ENCODE data around the gene LRRC4B. TPM values are rescaled to one million over a fixed set of nuclear protein-coding genes. Genes with fewer than 3 reads are reported as not detected.
"Not testable (repeated sequence)": the region's sequence is repeated elsewhere in the genome, so short reads cannot be mapped to it uniquely, and the experiment has no call there.

The LRRC4B gene
- total RNA-seq (2022) (not detected in 2 replicates), Bru-seq, nascent RNA (not detected), BruChase-seq, experiment 1, labeled RNA remaining after a 6-hour chase (not detected), BruChase-seq, experiment 2, labeled RNA remaining after a 2-hour chase (not detected)
- long read RNA-seq, result 0 reads

GRCh38 chr19:50567882-50568727 is at the start of gene LRRC4B:
TSS of gene LRRC4B (minus strand) at chr19:50568435. CDS start at chr19:50548838, 19,597 bp downstream.
- CTCF ChIA-PET, result no interaction called here
- H3K4me1 Mint-ChIP-seq (ENCODE audit: insufficient read depth, unreplicated experiment), result no peaks in the 10 kb centered on the region

GRCh38 chr19:50612504-50613404 is 44.5 kb upstream of the LRRC4B start:
- H3K27me3 Mint-ChIP-seq (ENCODE audit: insufficient read depth, unreplicated experiment); BruUV-seq (replicated peaks); intact Hi-C loops (cut with micrococcal nuclease); H3K36me3 Mint-ChIP-seq (ENCODE audit: insufficient read depth, unreplicated experiment); H3K4me3 Mint-ChIP-seq (ENCODE audit: unreplicated experiment); H3K9me3 Mint-ChIP-seq (ENCODE audit: unreplicated experiment); H3K4me1 Mint-ChIP-seq (ENCODE audit: insufficient read depth, unreplicated experiment); POLR2A ChIA-PET; DNase-seq (ENCODE audit: unreplicated experiment); H3K27ac Mint-ChIP-seq (ENCODE audit: low read depth, unreplicated experiment): not testable (repeated sequence)
- CTCF ChIA-PET, result interaction anchor here (0.6 kb wide), 1 partner anchor 14 kb away, joined by 5 read pairs; no protein-coding TSS in a partner anchor

More at GRCh38 chr19:50567882-50568727, at the start of gene LRRC4B:
- intact Hi-C loops (cut with micrococcal nuclease), result no loop called here
- POLR2A ChIA-PET, result no interaction called here
- peaks cover 43% of the 10 kb centered on the region for H3K27me3 Mint-ChIP-seq (ENCODE audit: insufficient read depth, unreplicated experiment)
- H3K27ac Mint-ChIP-seq (ENCODE audit: low read depth, unreplicated experiment), result no peak within 1 kb of the TSS
- H3K9me3 Mint-ChIP-seq (ENCODE audit: unreplicated experiment), result no peaks in the 10 kb centered on the region
- TF ChIP-seq CTCF (IDR thresholded peaks at IDR 0.05; ENCODE audit: unreplicated experiment), result no peak
- H3K36me3 Mint-ChIP-seq (ENCODE audit: insufficient read depth, unreplicated experiment), result no peaks in the 10 kb centered on the region
- DNase-seq (ENCODE audit: unreplicated experiment), result no peak
- no TSS peak for BruUV-seq (replicated peaks)
- H3K4me3 Mint-ChIP-seq (ENCODE audit: unreplicated experiment), result no peak within 1 kb of the TSS

GRCh38 chr19:50607874-50608785 is 39.9 kb upstream of the LRRC4B start:
- DNase-seq (ENCODE audit: unreplicated experiment), result no peak
- BruUV-seq (replicated peaks), result no TSS peak
- ChIA-PET CTCF (no interaction called here), POLR2A (no interaction called here)
- Mint-ChIP-seq H3K27me3 (ENCODE audit: insufficient read depth, unreplicated experiment) (no peaks in the 10 kb centered on the region), H3K4me3 (ENCODE audit: unreplicated experiment) (no peak overlapping the region), H3K9me3 (ENCODE audit: unreplicated experiment) (peaks cover 21% of the 10 kb centered on the region), H3K4me1 (ENCODE audit: insufficient read depth, unreplicated experiment) (no peaks in the 10 kb centered on the region), H3K27ac (ENCODE audit: low read depth, unreplicated experiment) (no peak overlapping the region), H3K36me3 (ENCODE audit: insufficient read depth, unreplicated experiment) (no peaks in the 10 kb centered on the region)
- TF ChIP-seq CTCF (IDR thresholded peaks at IDR 0.05; ENCODE audit: unreplicated experiment), result no peak
- intact Hi-C loops (cut with micrococcal nuclease), result no loop called here

GRCh38 chr19:50607388-50607787 is 39.2 kb upstream of the LRRC4B start:
- TF ChIP-seq CTCF (IDR thresholded peaks at IDR 0.05; ENCODE audit: unreplicated experiment), result no peak
- POLR2A ChIA-PET, result no interaction called here
- H3K36me3 Mint-ChIP-seq (ENCODE audit: insufficient read depth, unreplicated experiment), result no peaks in the 10 kb centered on the region
- no peak overlapping the region for H3K4me3 Mint-ChIP-seq (ENCODE audit: unreplicated experiment)
- CTCF ChIA-PET, result no interaction called here
- no peak overlapping the region for H3K27ac Mint-ChIP-seq (ENCODE audit: low read depth, unreplicated experiment)
- DNase-seq (ENCODE audit: unreplicated experiment), result no peak
- H3K9me3 Mint-ChIP-seq (ENCODE audit: unreplicated experiment), result peaks cover 28% of the 10 kb centered on the region
- intact Hi-C loops (cut with micrococcal nuclease), result no loop called here
- H3K27me3 Mint-ChIP-seq (ENCODE audit: insufficient read depth, unreplicated experiment), result no peaks in the 10 kb centered on the region
- no TSS peak for BruUV-seq (replicated peaks)
- no peaks in the 10 kb centered on the region for H3K4me1 Mint-ChIP-seq (ENCODE audit: insufficient read depth, unreplicated experiment)

- Mint-ChIP-seq H3K27me3 (ENCODE audit: insufficient read depth, unreplicated experiment) (peaks cover 11% of the 10 kb centered on the region), H3K9me3 (ENCODE audit: unreplicated experiment) (peaks cover 38% of the 10 kb centered on the region)
- H3K4me3 Mint-ChIP-seq (ENCODE audit: unreplicated experiment); POLR2A ChIA-PET; CTCF ChIA-PET; H3K36me3 Mint-ChIP-seq (ENCODE audit: insufficient read depth, unreplicated experiment); H3K4me1 Mint-ChIP-seq (ENCODE audit: insufficient read depth, unreplicated experiment); intact Hi-C loops (cut with micrococcal nuclease); H3K27ac Mint-ChIP-seq (ENCODE audit: low read depth, unreplicated experiment); DNase-seq (ENCODE audit: unreplicated experiment); BruUV-seq (replicated peaks): not testable (repeated sequence)
Observed at GRCh38 chr19:50606059-50606836, 38.0 kb upstream of the LRRC4B start.
